Activated CD8-positive, alpha-beta memory T cell treated with anti-CD3 and anti-CD28 coated beads for 1 hour (primary cell): Measurements from ENCODE around the gene ANKS1B.

Experiments
- DNase-seq, 2 donors: peaks; one replicate each; pipeline ENCODE4 v3.0.0-alpha.2; 2020; ENCODE audit warnings: low read depth in 1 of 2; ENCODE audit errors: extremely low read depth in 1 of 2

ANKS1B gene

DNA sequence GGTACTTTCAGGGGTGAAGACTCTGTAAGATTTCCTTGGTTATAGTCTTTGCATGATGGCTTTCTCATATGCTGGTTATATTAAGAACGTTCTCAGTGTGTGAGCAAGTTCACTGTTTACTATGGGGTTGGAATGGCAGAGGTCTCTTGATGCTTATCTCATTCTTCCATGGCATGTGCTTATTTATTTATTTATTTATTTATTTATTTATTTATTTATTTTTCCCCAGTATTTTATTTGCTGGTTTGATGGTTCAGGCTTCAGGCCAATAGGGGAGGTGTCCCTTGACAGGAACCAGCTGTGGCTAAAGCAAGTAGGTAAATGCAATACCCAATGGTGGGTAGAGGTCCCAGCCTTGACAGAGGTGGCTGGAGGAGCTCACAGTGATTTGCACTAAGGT, 498.5 kb downstream of the ANKS1B start:
- DNase-seq: no peak

- no peak for DNase-seq
Observed at GRCh38 chr12:99479149-99479548, 505.6 kb downstream of the ANKS1B start.

DNA sequence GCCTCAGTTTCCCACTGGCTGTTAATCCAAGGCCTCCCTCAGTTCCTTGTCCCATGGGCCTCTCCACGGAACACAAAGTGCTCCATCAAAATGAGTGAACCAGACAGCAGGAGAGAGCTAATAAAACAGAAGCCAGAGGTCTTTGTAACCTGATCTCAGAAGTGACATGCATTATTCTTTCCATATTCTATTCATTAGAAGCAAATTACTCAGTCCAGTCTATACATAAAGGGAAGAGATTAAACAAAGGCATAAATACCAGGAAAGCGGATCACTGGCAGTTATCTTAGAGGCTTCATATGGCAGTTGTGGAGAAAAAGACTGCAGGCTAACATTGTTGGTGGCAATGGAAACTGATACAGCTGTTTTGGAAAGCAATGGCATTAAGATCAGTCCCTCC, 507.8 kb downstream of the ANKS1B start:
- DNase-seq: no peak

- DNase-seq: no peak
Observed at GRCh38 chr12:99455350-99456035, 529.2 kb downstream of the ANKS1B start.

DNA sequence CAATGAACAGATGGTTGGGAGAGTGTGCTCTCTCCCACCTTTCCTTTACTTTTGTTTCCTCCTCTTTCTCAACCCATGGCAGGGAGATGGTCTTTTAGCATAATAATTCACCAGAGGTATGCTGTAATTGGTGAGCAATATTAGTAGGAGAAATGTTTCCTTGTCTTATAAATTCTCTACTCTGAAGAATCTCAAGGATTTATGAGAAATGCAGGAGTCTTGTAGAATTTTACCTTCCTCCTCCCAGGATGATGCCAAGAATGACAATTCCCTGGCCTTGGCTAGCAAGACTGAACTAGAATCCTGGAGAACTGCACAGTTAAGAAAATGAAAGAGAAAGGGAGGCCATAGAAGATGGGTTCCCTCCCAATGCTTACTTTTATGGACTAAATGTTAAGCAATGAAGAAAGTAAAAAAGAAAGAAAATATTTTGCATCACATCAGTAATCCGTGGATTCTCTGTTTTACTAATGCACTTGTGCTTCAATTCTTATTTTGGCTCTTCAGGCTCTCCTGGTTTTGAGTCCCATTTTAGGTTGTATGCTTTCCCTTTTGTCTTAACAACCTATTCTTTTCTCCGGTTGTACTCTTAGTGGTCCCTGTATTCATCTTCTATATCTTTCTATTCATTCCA, 530.1 kb downstream of the ANKS1B start:
- DNase-seq: no peak

GRCh38 chr12:99453836-99454538, 530.7 kb downstream of the ANKS1B start:
- DNase-seq: no peak

DNA sequence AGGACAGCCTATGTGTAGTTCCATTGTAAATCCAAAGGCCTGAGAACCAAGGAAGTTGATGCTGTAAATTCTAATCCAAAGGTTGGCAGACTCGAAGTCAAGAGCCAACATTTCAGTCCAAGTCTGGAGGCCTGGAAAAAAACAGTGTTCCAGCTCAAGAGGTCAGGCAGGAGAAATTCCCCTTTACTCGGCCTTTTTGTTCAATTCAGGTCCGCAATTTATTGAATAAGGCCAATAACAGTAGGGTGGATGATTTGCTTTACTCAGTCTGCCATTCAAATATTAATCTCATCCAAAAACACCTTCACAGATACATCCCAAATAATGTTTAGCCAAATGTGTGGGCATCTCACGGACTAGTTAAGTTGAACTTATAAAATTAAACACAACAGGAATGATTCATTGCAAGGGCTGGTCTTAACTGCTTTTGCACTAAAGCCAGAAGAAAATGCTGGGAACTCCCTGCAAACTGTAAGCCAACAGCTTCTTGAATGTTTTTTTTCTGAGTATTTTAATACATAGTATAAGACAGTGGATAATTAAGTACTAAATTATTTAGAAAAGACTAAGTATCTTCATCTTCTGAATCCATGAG, 534.6 kb downstream of the ANKS1B start:
- DNase-seq: no peak

- no peak for DNase-seq
Observed at GRCh38 chr12:99444859-99445316, 539.8 kb downstream of the ANKS1B start.

DNA sequence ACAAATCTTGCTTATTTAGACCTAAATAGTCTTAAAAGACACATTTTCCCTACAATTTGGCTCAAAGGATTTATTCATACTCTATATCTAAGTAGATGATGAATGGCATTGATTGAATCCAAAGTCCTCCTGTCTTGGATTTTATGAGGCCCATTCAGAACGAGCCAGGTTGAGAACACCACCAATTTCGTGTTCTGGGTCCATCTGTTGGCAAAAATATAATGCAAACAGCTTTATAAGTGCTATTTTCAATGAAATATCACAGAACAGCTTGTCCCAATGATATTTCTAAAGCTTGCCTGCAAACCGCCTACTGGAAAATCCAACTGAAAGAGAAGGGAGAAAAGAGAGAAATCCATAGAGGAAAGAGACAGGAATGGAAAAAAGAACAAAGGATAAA, 542.0 kb downstream of the ANKS1B start:
- no peak for DNase-seq

GRCh38 chr12:99439399-99439798, 545.3 kb downstream of the ANKS1B start:
- no peak for DNase-seq

- no peak for DNase-seq
Observed at GRCh38 chr12:99436584-99436983, 548.2 kb downstream of the ANKS1B start.

DNA sequence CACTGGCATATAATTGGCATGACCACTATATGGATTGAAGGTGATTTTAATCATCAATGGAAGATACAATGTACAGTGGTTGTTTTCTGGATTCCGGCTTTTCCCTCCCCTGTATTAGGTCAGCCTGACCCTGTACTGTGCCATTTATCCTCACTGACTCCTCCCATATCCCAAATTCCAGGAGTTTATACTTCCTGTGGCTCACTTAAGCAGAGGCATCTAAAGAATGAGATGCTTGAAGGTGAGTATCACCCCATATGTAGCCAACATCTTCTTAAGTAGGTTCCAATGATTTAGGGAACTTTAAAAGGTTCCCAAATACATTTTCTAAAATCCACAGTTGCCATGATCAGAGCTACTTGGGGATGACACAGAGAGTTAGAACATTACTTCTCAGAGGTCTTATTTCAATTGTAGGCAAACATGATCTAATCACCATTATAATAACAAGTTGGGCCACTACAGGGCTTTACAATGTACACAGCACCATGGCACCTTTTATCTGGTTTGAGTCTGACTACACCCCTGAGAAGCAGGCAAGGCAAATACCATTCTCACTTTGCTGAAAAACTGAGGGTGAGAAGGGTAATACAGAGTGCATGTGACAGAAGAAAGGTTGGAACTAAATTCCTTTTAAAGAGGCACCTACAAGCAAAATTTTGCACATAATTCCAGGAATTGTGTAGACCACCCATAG, 549.5 kb downstream of the ANKS1B start:
- DNase-seq: no peak

DNA sequence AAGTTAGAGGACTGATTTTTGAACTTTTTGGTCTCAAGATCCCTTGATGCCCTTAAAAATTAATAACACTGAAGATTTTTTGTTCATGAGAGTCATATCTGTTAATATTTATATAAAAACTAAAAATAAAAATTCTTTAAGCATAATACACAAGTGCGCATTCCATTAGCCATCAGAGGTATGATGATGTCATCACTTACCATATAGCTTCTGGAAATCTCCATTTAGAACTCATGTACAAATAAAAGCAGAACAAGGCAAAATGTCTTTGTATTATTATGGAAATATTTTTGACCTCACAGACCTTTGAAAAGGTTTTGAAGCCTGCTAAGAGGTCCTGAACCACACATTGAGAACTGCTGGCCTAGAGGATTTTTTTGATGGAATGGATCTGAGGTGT, 551.6 kb downstream of the ANKS1B start:
- DNase-seq: no peak

DNA sequence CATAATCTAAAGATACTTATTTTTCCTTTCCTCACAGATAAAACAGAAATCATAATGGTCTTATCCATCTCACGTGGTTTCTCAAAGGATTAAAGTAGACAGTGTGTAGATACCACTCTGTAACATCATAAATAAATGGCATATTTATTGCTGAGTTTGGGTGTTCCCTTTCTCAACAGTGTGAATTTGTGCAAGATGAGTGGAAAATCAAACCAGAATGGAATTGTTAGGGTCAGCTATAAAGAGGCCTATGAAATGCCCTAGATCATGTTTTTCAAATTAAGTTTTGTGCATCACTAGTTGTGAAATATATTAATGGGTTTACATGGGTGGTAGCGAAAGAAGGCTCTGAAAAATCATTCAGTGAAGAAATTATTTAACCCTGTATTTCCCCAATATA, 553.5 kb downstream of the ANKS1B start:
- DNase-seq: no peak

- no peak for DNase-seq
Observed at GRCh38 chr12:99427104-99427503, 557.6 kb downstream of the ANKS1B start.

DNA sequence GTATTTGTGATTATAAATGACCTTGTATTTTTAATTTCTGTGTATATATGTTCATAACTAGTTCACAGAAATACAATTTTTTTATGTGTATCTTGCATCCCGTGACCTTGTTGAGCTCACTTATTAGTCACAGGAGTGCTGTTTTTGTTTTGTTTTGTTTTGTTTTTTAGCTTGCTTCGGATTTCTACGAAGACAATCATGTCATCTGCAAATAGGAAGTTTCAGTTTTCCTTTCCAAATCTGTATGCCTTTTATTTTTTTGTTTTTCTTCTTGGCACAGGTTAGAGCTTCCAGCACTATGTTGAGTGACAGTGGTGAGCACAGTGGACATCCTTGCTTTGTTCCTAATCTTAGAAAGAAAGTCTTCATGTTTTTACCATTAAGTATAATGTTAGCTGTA, 566.4 kb downstream of the ANKS1B start:
- DNase-seq: no peak

- no peak for DNase-seq
Observed at GRCh38 chr12:99413751-99414150, 571.0 kb downstream of the ANKS1B start.

DNA sequence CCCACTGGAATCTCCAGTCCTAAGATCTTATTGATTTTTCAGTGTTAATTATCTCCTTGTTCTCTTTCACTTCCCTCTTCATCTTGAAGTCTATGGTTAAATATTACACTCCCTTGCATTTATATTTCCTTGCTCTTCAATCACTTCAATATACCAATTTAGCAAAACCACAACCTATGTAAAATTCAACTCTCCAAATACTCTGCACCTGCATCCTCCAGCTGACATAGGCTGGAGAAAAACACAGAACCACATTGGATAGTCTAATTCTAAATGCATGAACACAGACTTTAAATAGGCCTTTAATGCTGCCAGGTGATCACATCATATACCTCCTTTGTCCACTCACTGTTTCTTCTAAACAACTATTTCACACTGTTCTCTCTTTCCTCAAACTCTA, 591.0 kb downstream of the ANKS1B start:
- DNase-seq: no peak

- no peak for DNase-seq
Observed at GRCh38 chr12:99392091-99392850, 592.5 kb downstream of the ANKS1B start.

DNA sequence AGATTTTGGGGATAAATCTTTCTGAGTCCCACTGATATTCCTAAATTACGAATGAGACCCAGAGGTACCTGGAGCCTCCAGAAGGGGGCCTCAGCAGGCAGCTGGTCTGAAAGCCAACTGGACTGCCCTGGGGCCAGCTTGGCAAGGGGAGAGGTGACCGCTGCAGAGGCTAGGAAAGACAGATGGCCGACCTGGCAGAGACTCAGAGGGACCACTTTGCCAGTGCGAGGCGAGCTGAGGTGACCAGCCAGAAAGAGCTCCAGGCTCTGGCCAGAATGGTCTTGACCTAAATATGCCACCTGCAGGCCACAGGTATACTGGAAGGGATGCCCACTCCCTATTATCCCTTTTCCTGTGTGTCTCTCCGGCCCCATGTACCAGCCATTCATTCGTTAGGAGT, 594.0 kb downstream of the ANKS1B start:
- DNase-seq: no peak
